Fibroblast of lung (primary cell): Measurements from ENCODE around the gene INSL4.

ENCODE experiments used
- EZH2 ChIP-seq: IDR thresholded peaks from 2 replicates; pipeline ENCODE4 v1.5.1; 2012; ENCODE audit warnings: low read length, control low read depth, mild to moderate bottlenecking; ENCODE audit errors: missing control alignments
- TF ChIP-seq, protein P1 (sequence below), 2 donors: IDR thresholded peaks in 1 of 2; conservative IDR thresholded peaks in 1 of 2; 1 replicate in 1 of 2; 2 replicates in 1 of 2; pipeline ENCODE4 v1.5.1; 2011 to 2012; ENCODE audit warnings: low read length in 2 of 2, control low read depth in 1 of 2, inconsistent platforms in 1 of 2, low read depth in 1 of 2, mild to moderate bottlenecking in 1 of 2

DNA sequence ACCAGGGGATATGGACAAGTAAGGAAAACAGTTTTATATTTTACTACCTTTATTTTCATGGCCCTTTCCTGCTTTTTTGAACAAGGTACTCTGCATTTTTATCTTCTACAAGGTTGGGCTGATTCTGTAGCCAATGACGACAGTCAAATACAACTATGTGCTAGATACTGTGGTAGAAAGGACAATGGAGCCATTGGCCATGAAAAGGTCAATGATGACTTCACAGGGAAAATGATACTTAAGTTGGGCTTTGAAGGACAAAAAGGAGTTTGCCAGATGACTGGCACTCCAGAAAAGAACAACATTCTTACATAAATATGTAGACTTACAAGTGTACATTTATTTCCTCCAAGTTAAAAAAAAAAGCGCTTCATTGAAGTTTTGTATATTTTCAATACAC lies 46.4 kb upstream of the INSL4 start:
- TF ChIP-seq, protein P1, sequence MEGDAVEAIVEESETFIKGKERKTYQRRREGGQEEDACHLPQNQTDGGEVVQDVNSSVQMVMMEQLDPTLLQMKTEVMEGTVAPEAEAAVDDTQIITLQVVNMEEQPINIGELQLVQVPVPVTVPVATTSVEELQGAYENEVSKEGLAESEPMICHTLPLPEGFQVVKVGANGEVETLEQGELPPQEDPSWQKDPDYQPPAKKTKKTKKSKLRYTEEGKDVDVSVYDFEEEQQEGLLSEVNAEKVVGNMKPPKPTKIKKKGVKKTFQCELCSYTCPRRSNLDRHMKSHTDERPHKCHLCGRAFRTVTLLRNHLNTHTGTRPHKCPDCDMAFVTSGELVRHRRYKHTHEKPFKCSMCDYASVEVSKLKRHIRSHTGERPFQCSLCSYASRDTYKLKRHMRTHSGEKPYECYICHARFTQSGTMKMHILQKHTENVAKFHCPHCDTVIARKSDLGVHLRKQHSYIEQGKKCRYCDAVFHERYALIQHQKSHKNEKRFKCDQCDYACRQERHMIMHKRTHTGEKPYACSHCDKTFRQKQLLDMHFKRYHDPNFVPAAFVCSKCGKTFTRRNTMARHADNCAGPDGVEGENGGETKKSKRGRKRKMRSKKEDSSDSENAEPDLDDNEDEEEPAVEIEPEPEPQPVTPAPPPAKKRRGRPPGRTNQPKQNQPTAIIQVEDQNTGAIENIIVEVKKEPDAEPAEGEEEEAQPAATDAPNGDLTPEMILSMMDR (conservative IDR thresholded peaks at IDR 0.05 in 1 of 2, IDR thresholded peaks at IDR 0.05 in 1 of 2; ENCODE audit: low read depth in 1 of 2, low read length in 2 of 2) = no peak
- no peak for TF ChIP-seq EZH2
